Diencephalon (tissue), 1 donor: ENCODE data around the gene PLCB3. TPM values are rescaled to one million over a fixed set of nuclear protein-coding genes. Genes with fewer than 3 reads are reported as not detected.

Experiments used
- small RNA-seq: library from RNA; depleted of rRNA; stranded (forward); fragments of <200 nt; gene quantifications from one replicate; pipeline ENCODE3, GENCODE V24; 2014
- total RNA-seq: library from RNA; depleted of rRNA; stranded (reverse); fragments of >200 nt; gene quantifications from one replicate; pipeline ENCODE4 v1.2.3, GENCODE V29; 2014

Gene PLCB3
- total RNA-seq, 1 donor from 2014 or later = 7.8 TPM

GRCh38 chr11:64317961-64318765, 66.8 kb downstream of the PLCB3 start, which contains the start of gene PRDX5:
PRDX5 (plus strand) TSS chr11:64318121; CDS start chr11:64318216, 95 bp downstream.

Small RNAs within 50 kb of the gene (small RNA-seq; reads per million reads assigned to genes)
- not detected for gene RF00019

Other genes starting within 250 kb of the PLCB3 start
- gene FLRT1, start 215.6 kb upstream of the PLCB3 start, total RNA-seq = 12.0 TPM
- 8.8 TPM for gene MACROD1, start 85.4 kb upstream of the PLCB3 start, total RNA-seq
- 97.6 TPM for gene STIP1, start 65.4 kb upstream of the PLCB3 start, total RNA-seq
- gene FERMT3, start 44.8 kb upstream of the PLCB3 start, total RNA-seq = 2.3 TPM
- 14.1 TPM for gene TRPT1, start 25.3 kb upstream of the PLCB3 start, total RNA-seq
- 14.5 TPM for gene NUDT22, start 25.3 kb upstream of the PLCB3 start, total RNA-seq
- 19.4 TPM for gene DNAJC4, start 21.0 kb upstream of the PLCB3 start, total RNA-seq
- gene VEGFB, start 16.9 kb upstream of the PLCB3 start, total RNA-seq = 50.7 TPM
- gene FKBP2, start 10.4 kb upstream of the PLCB3 start, total RNA-seq = 29.8 TPM
- gene PPP1R14B, start 4.6 kb upstream of the PLCB3 start, total RNA-seq = 64.6 TPM
- 53.3 TPM for gene BAD, start 33.1 kb downstream of the PLCB3 start, total RNA-seq
- 13.6 TPM for gene GPR137, start 34.3 kb downstream of the PLCB3 start, total RNA-seq
- 7.2 TPM for gene KCNK4, start 39.8 kb downstream of the PLCB3 start, total RNA-seq
- 2.1 TPM for gene CATSPERZ, start 48.8 kb downstream of the PLCB3 start, total RNA-seq
- 10.8 TPM for gene ESRRA, start 54.0 kb downstream of the PLCB3 start, total RNA-seq
- 82.4 TPM for gene TRMT112, start 66.0 kb downstream of the PLCB3 start, total RNA-seq
- gene PRDX5, start 66.6 kb downstream of the PLCB3 start, total RNA-seq = 200 TPM
- gene CCDC88B, start 88.7 kb downstream of the PLCB3 start, total RNA-seq = 3.2 TPM
- 13.8 TPM for gene RPS6KA4, start 107.6 kb downstream of the PLCB3 start, total RNA-seq